Upper lobe of left lung (tissue), 4 donors: ENCODE data around the gene GATB.

Experiments used
- POLR2A ChIP-seq, 4 donors: fragments of 450-650 bp; IDR thresholded peaks; one replicate each; pipeline ENCODE4 v1.5.1; 2016 to 2017; ENCODE audit warnings: antibody characterized with exemption in 4 of 4, mild to moderate bottlenecking in 2 of 4
- POLR2AphosphoS5 ChIP-seq, 2 donors: sonication (generic); formaldehyde crosslinking; IDR thresholded peaks; one replicate each; pipeline ENCODE4 v1.5.1; 2017; ENCODE audit warnings: antibody characterized with exemption in 2 of 2

DNA sequence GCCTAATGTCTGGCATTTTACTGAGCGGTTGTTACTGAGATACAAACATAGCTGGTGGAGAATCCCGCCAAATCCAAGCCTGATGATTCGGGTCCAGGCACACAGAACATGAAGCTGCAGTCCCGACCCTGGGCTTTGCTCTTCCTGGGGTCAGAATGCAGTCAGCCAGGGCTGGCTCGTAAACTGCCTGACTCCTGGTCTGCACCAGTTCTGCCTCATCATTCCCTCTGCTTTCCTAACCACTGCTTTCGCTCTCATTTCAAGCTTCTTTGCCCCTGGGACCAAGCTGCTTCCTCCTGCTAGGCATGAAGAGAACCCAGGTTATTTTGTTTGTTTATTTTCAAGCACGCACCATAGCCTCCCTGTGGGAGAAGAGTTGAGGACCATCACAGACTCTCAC is 39.3 kb downstream of the GATB start:
- TF ChIP-seq POLR2AphosphoS5 (IDR thresholded peaks at IDR 0.05) (no peak), POLR2A (IDR thresholded peaks at IDR 0.05) (no peak)
